GM03348 (cell line): Measurements from ENCODE around the gene USP20.

Experiments used
- DNase-seq: peaks from one replicate; pipeline ENCODE4 v3.0.0; 2012; ENCODE audit warnings: low spot score

Gene USP20

DNA sequence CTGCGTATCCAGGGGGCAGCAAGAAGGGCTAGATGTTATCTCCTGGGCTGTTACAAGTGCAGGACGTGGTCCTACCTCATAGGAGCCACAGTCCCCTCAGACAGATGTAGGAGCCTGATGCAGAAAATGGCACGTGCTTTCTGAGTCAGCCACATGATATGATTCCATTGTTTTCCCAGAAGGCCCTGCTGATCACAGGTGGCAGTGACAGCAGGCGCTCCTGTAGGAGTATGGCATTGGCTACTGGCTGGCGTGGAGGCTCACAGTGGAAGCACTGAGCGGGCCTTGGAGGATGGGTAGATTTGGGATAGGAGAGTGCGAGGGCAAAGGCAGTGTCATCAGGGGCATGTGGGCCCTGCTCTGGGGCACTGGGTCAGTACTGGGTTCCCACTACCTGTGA lies 21.9 kb downstream of the USP20 start:
- DNase-seq, result no peak

DNA sequence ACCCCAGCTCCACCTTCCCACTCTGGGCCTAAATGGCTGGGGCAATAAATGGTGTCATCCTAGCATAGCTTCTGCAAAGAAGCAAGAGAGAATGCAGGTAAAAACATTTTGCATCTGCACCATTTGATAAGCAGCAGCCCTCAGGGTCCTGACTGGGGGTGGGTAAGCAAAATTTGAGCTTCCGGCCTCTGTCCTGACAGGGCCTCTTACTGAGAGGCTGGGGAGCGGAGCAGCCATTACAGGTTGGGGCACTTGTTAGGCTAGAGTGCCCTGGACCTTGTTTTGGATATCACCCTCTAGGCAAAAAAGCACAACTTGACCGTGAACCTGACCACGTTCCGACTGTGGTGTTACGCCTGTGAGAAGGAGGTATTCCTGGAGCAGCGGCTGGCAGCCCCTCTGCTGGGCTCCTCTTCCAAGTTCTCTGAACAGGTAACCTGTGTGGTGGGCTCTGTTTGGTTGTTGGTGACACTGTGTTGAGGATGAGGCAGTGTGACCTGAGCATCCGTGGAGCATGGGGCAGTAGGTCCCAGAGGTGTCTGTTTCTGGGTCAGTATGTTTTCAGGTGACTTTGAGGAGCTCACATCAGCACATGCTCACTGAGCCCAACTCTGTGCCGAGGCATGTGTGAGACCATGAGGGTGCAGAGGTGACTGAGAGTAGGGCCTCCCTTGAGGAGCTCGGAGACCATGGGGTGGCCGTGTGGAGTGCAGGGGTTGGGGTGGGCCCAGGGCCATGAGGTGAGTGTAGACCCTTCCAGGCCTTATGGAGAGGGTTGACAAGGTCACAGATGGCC lies 23.1 kb downstream of the USP20 start:
- DNase-seq, result no peak

DNA sequence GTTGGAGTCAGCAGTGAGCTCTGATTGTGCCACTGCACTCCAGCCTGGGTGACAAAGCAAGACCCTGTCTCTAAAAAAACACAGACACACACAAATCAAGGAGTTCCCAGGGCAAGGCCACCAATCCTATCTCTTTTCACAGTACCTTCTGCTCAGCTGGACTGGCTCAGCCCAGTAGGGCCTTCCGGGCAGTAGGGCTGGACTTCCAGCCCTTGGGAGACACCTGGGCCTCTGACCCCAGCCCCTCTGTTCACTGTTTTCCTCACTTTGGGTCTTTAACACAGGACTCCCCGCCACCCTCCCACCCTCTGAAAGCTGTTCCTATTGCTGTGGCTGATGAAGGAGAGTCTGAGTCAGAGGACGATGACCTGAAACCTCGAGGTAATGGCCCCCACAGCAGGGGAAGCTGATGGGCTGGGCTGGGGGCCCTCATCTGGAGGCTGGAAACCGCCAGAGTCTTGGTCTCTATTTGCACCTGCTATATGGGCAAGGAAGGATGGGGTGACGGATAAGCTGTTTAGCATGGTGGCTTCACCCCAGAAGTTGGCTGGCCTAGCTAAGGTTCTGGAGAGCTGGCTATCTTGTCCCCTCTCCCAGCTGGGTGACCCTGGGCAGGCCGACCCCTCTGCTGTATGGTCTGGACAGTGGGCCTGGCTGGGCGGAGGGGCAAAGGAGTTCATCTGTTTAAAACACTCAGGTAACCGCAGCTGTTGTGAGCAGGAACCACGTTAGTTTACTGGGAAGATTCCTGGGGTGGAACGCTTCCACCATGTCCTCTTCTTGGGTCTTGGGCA lies 25.6 kb downstream of the USP20 start:
- DNase-seq, result no peak

DNA sequence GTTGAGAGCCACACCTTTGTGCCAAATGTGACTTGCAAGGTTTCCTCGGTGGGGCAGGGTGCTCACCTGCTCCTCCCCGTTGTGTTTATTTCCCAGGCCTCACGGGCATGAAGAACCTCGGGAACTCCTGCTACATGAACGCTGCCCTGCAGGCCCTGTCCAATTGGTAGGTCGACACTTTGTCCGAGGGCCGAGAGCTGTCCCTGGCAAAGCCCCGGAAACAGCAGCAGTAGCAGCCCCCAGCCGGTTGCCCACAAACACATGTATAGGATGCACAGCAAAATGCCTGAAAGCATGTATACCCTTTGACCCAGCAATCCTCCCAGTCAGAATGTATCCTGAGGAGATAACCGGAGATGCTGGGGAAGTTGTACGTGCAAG lies 26.2 kb downstream of the USP20 start:
- DNase-seq, result no peak

DNA sequence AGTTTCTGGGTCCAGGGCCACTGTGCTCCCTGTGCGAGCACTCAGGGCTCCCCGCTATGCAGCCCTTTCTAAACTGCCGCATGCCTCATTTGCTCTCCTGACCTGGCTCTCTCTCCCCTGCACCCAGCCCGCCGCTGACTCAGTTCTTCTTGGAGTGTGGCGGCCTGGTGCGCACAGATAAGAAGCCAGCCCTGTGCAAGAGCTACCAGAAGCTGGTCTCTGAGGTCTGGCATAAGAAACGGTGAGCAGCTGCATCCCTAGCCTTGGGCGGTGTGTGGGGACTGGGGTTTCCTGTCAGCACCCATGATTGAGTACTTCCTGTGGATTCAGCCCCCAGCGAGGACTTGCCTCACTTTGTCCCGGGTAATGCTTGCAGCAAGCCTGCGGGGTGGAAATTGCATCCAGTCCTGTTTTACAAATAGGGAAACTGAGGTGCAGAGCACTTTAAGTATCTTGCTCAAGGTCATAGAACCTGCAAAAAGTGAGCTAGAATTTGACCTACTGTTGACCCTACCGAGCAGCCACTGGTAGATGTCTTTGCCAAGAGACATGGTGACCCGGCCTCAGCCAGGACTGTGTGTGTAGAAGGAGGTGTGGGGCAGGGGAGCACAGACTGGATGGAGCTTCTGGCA lies 27.9 kb downstream of the USP20 start:
- no peak for DNase-seq

DNA sequence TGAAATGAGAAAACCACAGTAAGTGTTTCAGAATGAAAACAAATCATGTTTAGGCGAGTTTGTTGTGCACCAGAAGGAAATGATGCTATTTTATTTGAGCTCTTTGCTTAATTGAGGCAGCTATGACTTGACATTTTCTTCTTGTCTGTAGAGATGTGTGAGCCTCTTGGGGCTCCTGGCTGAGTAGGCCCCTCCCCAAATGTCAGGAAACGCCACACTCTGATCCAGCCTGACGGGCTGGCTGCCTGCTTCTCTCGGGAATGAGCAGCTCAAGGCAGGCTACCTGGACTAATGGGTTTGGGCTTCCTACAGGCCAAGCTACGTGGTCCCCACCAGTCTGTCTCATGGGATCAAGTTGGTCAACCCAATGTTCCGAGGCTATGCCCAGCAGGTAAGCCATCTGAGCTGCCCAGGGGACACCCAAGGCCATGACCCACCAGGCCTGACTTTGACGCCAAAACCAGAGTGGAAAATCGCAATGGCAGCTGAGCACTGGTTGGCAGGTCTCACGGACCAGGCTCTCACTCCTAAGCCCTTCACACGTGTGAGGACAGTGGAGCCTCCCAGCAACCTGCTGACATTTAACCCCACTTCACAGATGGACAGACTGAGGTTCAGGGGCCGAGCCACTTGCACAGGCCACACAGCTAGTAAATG lies 29.9 kb downstream of the USP20 start:
- DNase-seq, result no peak

DNA sequence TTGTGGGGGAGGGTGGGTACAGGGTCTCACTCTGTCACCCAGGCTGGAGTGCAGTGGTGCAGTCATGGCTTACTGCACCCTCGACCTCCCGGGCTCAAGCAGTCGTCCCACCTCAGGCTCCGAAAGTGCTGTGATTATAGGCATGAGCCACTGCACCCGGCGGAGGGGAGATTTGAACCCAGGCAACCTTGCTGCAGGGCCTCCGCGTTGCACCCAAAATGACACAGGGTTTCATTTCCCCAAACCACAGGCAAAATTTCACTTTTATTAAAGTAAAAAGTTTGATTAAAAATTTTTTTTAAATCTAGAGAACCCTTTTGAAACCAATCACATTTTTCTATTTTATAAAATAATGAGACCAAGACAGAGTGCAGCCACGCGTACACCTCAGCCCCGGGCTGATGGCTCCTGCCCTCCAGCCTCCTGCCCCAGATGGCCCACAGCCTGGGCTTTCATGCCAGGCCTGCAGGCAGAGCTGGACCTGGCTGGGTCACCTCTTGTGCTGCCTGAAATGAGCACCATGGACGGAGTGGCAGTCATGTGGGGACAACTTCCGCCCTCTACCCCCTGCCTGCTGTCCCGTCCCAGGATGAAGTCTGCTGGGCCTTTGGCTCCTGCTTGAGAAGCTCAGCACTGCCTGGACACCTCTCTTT lies 30.5 kb downstream of the USP20 start:
- DNase-seq, result no peak

DNA sequence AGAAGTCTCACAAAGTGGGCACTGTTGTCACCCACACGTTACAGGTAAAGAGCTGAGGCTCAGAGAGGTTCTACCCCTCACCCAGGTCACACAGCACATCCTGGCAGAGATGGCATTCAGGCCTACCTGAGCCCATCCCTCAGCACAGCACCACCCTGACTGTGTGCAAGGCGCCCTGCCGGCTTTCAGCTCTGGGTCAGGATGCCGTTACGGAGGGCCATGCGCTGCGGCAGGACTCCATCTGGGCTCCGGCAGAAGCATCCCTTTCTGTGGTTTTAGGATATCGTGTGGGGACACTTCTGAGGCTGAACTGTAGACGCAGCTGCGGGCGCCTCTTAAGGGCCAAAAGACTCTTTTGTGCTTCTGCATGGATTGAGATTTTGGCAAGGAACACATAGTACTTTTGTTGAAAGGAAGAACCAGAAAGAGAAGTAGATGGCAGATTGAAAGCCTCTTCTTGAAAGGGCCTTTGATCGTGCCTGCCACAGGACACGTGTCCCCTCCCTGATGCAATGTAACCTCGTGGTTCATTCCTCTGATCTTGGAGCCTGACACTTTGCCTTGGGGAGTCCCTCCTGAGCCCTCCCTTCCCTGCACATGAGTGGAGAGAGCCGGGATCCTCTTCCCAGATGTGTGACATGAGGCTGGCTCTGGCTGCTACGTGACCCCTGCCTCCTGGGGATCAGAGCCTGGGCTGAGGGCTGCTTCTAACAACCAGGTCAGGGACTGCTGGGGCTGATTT lies 31.3 kb downstream of the USP20 start:
- no peak for DNase-seq

DNA sequence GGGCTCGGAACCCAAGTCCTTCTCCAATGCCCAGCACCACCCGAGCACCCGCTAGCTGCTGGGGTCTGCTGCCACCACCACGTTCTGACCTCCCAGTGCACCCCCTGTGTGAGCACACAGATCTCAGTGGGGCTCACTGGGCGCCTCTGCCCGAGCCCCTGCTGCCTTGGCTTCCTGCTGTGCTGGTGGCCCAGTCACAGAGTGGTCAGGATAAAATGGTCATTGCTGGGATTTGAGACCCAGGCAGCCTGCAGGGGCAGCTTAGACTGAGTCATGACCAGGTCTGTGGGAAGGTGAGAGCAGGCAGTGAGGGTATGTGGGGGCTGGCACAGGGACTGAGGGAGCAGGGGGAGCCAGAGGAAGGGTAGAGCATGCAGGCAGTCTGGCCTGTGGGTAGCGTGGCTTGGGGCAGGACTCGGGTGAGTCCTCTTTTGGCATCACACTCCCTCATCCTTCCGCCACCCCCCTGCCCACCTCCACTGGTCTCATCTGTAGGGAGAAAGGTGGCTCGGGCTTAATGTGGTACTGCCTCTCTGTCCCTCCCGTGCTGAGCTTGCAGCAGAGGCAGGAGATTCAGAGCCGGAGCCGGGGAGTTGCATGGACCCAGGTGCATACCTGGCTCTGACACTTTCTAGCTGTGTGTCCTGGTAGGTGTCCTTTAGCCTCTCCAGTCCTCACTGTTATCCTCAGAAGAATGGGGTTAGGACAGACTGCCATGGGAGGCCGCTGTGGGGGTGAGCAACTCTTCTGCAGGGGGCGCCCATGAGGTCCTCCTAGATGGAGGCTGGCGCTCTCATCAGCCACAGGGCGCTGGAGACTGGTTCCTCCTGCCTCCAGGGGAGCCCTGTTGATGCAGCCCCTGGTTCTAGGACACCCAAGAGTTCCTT lies 32.1 kb downstream of the USP20 start:
- no peak for DNase-seq

DNA sequence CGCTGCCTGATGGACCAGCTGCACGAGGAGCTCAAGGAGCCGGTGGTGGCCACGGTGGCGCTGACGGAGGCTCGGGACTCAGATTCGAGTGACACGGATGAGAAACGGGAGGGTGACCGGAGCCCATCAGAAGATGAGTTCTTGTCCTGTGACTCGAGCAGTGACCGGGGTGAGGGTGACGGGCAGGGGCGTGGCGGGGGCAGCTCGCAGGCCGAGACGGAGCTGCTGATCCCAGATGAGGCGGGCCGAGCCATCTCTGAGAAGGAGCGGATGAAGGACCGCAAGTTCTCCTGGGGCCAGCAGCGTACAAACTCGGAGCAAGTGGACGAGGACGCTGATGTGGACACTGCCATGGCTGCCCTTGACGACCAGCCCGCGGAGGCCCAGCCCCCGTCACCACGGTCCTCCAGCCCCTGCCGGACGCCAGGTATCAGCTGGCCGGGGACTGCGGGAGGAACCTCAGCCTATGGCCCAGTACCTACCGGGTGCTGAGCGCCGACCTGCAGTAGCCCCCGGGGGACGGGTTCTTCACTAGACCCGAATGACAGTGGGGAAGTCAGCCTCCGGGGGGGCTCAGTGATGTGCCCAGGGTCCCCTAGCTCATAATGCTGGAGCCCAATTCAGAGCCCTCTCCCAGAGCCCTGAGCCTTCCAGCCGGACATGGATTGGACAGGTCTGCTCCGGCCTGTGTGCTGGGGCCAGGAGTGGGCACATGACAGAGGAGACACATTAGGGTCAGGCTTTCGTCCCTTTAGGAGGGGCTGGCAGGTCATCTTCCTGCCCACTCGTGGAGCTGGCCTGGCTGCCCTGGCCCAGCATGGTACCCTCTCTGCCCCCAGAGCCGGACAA lies 33.0 kb downstream of the USP20 start:
- no peak for DNase-seq

DNA sequence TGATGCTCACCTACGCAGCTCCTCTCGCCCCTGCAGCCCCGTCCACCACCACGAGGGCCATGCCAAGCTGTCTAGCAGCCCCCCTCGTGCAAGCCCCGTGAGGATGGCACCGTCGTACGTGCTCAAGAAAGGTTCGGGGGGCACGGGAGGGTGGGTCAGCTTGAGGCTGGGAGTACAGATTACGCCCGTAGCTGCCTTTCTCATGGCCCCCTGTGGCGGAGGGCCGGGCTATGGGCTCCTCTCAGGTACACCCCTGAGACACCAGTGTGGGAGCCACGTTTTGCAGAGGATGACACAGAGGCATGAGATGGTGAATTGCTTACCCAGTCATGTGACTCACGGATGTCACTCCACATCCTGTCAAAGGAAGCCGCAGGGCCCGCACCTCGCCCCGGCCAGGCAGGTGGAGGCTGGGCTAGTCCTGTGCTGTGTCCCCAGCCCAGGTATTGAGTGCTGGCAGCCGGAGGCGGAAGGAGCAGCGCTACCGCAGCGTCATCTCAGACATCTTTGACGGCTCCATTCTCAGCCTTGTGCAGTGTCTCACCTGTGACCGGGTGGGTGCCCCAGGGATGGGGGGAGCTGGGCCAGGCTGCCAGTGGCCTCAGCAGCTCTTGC lies 33.7 kb downstream of the USP20 start:
- DNase-seq, result no peak

DNA sequence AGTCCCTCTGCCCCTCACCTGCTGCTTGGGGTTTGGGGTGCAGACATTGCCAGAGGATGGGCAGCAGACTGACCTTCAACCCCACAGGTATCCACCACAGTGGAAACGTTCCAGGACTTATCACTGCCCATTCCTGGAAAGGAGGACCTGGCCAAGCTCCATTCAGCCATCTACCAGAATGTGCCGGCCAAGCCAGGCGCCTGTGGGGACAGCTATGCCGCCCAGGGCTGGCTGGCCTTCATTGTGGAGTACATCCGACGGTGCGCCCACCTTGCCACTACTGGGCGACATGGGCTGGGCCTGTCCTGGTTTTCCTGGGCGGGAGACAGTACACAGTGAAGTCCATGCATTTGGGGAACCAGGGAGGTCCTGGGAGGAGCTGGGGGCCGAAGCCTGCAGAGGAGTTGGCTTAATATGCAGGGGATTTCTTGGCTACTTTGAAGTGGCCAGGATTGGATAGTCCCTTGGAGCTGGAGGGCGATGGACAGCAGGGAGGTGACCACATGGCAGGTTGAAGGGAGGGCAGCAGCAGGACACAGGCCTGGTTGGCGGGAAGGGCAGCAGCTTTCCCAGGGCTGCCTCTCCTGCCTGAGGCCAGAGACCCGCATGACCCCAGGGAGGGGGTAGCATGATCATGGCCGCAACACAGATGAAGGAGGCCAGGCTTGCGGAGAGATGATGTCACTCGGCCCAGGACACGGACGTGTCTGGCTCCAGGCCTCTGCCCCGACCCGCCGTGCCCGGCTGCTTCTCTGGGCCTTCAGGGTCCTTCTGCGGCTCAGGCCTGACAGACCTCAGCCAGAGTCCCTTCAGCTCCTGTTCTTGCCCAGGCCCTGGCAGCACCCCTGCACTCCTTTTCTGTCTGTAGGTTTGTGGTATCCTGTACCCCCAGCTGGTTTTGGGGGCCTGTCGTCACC lies 34.6 kb downstream of the USP20 start:
- no peak for DNase-seq

DNA sequence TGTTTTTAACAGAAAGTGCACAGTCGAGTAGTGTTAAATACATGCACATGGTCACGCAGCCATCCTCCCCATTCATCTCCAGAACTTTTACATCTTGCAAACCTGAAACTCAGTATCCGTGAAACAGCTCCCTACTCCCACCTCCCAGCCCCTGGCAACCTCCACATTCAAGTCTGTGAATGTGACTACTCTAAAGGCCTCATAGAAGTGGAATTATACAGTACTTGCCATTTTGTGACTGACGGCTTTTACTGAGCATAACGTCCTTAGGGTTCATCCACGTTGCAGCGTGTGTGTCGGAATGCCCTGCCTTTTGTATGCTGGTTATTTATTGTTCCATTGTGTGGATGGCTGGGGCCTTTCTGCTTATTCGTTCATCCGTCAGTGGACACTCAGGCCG lies 35.8 kb downstream of the USP20 start:
- DNase-seq, result no peak

DNA sequence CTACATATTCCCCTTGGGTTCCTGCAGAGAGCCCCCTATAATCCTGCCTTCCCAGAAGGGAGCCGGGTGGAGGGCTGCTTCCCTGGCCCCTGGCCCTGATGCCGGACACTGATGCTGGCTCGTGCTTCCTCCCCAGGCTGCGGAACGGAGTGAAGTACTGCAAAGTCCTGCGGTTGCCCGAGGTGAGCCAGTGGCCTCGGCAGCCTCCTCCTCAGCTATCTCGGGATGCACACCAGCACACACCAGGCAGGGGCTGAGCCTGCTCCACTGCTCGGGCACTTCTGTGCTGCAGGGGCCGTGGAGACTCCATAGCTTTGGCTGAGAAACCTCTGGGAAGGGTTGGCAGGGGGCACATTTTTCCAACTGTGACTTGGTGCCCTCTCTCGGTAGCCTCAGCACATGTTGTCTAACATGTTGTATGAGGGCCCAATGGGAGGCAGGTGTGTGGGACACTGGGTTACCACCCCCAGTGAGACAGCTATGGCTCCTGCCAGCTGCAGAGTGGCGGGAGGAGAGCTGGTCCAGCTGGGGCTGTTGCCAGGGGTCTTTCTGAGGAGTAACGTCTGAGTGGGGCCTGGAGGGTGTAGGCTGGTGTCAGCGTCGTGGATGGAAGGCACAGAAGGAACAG lies 38.4 kb downstream of the USP20 start:
- no peak for DNase-seq

DNA sequence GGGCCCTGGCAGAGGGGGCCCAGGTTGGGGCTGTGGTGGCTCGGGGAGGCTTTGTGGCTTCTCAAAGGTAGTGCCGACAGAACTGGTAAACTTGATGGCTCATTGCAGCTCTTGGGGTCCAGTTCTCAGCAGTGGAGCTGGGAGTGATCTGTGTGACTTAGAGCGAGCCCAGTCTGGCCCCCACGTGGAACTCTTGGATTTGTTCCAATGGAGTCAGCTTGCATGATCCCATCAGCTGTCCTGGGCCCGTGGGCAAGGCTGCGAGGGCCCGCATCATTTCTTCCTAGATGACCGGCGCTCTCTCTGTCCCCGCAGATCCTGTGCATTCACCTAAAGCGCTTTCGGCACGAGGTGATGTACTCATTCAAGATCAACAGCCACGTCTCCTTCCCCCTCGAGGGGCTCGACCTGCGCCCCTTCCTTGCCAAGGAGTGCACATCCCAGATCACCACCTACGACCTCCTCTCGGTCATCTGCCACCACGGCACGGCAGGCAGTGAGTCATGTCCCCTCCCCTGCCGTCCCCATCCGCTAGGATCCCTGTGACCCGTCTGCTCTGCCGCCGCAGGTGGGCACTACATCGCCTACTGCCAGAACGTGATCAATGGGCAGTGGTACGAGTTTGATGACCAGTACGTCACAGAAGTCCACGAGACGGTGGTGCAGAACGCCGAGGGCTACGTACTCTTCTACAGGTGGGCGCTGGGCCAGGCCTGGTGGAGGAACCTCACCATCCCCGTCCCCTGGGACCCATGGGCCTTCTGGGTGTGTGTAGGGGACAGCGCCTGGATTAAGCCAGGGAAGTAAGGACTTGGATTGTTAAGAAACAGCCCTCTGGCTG lies 39.2 kb downstream of the USP20 start:
- DNase-seq, result no peak

DNA sequence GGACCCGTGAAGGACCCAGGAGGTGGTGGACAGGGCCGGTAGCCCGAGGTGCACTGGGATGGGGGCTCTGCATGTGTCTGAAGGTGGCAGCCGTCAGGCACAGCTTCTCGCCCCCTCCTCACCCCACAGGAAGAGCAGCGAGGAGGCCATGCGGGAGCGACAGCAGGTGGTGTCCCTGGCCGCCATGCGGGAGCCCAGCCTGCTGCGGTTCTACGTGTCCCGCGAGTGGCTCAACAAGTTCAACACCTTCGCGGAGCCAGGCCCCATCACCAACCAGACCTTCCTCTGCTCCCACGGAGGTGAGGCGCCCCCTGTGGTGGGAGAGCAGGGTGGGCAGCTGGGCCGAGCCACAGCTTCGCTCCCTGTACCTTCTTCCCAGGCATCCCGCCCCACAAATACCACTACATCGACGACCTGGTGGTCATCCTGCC lies 39.9 kb downstream of the USP20 start:
- no peak for DNase-seq
